Vagina (tissue), 2 donors: Measurements from ENCODE around the gene SMARCAL1.

ENCODE experiments used
- CTCF ChIP-seq, 3 experiments: fragments of 450-650 bp in 2 of 3; fragments of 200-600 bp in 1 of 3; sonication (generic) in 1 of 3; IDR thresholded peaks; one replicate each; pipeline ENCODE4 v1.5.1; 2017 to 2019; ENCODE audit warnings: antibody characterized with exemption in 3 of 3, mild to moderate bottlenecking in 2 of 3, moderate library complexity in 2 of 3
- POLR2A ChIP-seq, 2 donors: fragments of 450-650 bp; IDR thresholded peaks; one replicate each; pipeline ENCODE4 v1.6.1; 2017; ENCODE audit warnings: antibody characterized with exemption in 2 of 2, mild to moderate bottlenecking in 2 of 2, moderate library complexity in 2 of 2

- TF ChIP-seq CTCF (IDR thresholded peaks at IDR 0.05) (no peak), POLR2A (IDR thresholded peaks at IDR 0.05) (no peak)
Measured at GRCh38 chr2:216502381-216503158, 90.3 kb downstream of the SMARCAL1 start.
